HG03175 (cell line): Measurements from ENCODE around the gene FLYWCH1.
"Not testable (repeated sequence)": the region's sequence is repeated elsewhere in the genome, so short reads cannot be mapped to it uniquely, and the experiment has no call there.

Experiments used
- ATAC-seq: cut with Tn5 transposase; IDR thresholded peaks from one replicate; pipeline ENCODE4 v1.9.1; 2021; ENCODE audit warnings: mild to moderate bottlenecking, moderate library complexity; ENCODE audit not compliant: unreplicated experiment

FLYWCH1 gene

GRCh38 chr16:2899564-2900072 is 12.1 kb upstream of the FLYWCH1 start:
- ATAC-seq = no peak

GRCh38 chr16:2900526-2901075 is 11.1 kb upstream of the FLYWCH1 start:
- ATAC-seq = no peak

GRCh38 chr16:2902337-2903130 is 9.2 kb upstream of the FLYWCH1 start:
- no peak for ATAC-seq

- peak; percentile 49 for ATAC-seq
Measured at GRCh38 chr16:2904100-2904921, 7.4 kb upstream of the FLYWCH1 start.

GRCh38 chr16:2904922-2905240 is 6.8 kb upstream of the FLYWCH1 start:
- ATAC-seq = peak; percentile 8

GRCh38 chr16:2905241-2905987 is 6.3 kb upstream of the FLYWCH1 start:
- ATAC-seq = peak; percentile 62

GRCh38 chr16:2905988-2906387 is 5.7 kb upstream of the FLYWCH1 start:
- no peak for ATAC-seq

GRCh38 chr16:2907084-2907753 is 4.5 kb upstream of the FLYWCH1 start:
- not testable (repeated sequence) for ATAC-seq

- ATAC-seq = no peak
Measured at GRCh38 chr16:2910441-2910969, 1.2 kb upstream of the FLYWCH1 start.

GRCh38 chr16:2912330-2913199 is 834 bp downstream of the FLYWCH1 start:
- ATAC-seq = peak; percentile 1

- ATAC-seq = no peak
Measured at GRCh38 chr16:2913603-2914002, 1.9 kb downstream of the FLYWCH1 start.

- no peak for ATAC-seq
Measured at GRCh38 chr16:2914233-2914632, 2.5 kb downstream of the FLYWCH1 start.

GRCh38 chr16:2915196-2915929 is 3.6 kb downstream of the FLYWCH1 start:
- no peak for ATAC-seq

GRCh38 chr16:2919511-2920255 is 8.0 kb downstream of the FLYWCH1 start:
- no peak for ATAC-seq

GRCh38 chr16:2923481-2923880 is 11.8 kb downstream of the FLYWCH1 start:
- no peak for ATAC-seq

- ATAC-seq = no peak
Measured at GRCh38 chr16:2924901-2925755, 13.4 kb downstream of the FLYWCH1 start.
